IPS-18c (cell line): Measurements from ENCODE around the gene THBS1.

Experiments used
- H3K4me3 ChIP-seq: 2 replicates; pipeline ENCODE4 v1.7.0; 2013; ENCODE audit warnings: low read depth, mild to moderate bottlenecking, low read length, moderate library complexity; ENCODE audit not compliant: insufficient read depth
- H3K9me3 ChIP-seq: one replicate; pipeline ENCODE4 v1.6.1; 2013; ENCODE audit warnings: mild to moderate bottlenecking, low read length, moderate library complexity; ENCODE audit not compliant: control insufficient read depth, insufficient read depth

Gene THBS1

DNA sequence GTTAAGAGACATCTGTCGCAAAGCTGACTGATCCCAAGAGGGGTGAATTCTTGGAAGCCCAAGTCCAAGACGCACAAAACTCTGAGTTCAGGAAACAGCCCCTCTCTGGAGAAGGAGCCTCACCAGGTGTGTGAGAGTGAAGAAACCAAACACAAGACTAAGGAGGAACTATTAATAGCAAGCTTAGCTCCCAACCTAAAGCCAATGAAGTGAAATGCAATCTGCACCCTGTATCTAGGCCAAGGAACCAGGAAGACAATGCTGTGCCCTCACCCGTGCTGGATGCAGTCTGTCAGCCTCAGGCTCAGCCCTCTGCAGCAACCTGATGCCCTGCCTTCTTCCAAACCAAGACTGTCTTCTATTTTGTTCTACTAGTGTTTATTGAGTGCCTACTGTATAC, 22.5 kb upstream of the THBS1 start:
- Histone ChIP-seq H3K4me3 (no peak overlapping the region), H3K9me3 (no peaks in the 10 kb centered on the region)

DNA sequence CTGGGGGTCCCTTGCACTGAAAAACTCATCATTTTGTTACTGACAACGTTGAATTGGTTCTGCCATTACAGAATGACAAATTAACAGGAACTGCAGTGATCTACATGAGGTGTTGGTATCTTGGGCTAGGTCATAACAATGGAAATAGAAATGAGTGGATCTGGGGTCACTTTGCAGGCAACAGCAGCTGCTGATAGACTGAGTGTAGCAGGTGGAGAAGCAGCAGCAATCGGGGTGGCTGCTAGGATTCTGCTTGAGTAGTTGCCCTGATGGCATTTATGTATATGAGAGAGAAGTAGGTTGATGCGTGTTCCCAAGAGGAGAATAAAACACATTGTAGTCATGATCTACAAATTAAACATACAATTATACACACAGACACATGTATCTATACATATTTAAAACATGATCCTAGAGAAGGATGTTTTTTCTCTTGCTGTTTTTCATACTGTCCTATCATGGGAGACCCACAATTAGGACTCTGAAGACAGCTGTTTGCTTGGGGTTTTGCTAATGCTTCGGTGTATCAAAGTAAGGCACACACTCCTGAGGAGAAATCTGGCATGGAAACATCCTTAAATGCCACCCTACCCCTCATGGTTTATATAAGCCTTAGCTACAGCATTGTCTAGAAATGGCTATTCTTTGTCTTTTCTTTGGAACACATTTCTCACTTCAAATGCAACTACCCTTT, 15.8 kb upstream of the THBS1 start:
- no peak overlapping the region for H3K4me3 ChIP-seq

DNA sequence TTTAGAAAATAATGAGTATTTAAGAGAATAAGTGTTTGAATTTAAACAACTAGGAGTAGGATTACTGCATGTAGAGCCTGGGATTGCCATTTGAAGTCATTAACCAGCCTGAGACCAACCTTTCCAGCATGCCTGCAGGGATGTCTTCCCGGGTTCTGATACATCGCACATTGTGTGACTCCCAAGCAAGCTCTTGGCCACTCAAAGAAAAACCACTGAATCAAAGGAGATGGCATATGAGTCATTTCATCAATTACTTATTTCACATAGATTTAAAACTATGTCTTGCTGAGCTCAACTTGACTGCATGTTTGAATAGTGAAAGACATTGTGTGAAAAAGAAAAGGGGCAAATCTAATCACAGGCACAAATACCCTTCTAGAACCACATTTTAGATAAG, 15.0 kb upstream of the THBS1 start:
- H3K9me3 ChIP-seq = no peaks in the 10 kb centered on the region

More for the DNA sequence above, 15.8 kb upstream of the THBS1 start:
- H3K9me3 ChIP-seq = no peaks in the 10 kb centered on the region

DNA sequence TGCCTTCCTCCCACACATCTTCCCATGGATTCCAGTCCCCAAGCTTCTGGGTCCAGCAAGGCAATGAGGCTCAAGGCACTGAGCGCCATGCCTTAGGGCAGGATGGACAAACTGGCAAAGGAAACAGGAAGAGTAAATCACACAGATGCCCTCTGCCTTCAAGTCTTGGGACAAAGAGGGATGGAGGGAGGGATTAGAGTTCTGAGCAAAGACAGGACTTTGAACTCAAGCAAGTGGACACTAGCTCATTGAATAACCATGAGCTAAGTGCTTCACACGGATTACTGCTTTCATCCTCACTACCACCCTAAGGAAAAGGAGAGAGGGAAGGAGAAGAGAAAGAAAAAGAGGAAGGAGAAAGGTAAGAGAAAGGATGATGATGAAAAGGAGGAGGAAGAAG, 7.6 kb upstream of the THBS1 start:
- Histone ChIP-seq H3K4me3 (no peak overlapping the region), H3K9me3 (no peaks in the 10 kb centered on the region)

More for the DNA sequence above, 15.0 kb upstream of the THBS1 start:
- no peak overlapping the region for H3K4me3 ChIP-seq

DNA sequence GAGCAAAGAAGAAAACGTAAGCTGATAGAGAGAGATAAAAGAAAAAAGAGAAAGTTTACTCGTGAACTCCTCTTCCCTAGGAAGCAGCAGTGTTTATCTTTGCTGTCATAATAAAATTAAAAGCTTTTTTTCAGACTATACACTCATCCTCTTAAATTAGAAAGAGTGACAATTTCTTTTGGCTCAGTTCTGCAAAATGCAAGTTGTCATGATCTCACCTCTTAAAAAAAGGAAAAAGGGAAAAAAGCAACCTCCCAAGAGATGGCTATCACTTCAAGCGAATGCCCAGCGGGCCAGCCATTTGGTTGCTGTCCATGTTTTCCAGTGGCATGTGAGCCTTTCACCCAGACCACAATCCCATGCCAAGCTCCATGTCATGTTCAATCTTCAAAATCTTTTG, 7.0 kb upstream of the THBS1 start:
- no peak overlapping the region for H3K4me3 ChIP-seq
- no peaks in the 10 kb centered on the region for H3K9me3 ChIP-seq

DNA sequence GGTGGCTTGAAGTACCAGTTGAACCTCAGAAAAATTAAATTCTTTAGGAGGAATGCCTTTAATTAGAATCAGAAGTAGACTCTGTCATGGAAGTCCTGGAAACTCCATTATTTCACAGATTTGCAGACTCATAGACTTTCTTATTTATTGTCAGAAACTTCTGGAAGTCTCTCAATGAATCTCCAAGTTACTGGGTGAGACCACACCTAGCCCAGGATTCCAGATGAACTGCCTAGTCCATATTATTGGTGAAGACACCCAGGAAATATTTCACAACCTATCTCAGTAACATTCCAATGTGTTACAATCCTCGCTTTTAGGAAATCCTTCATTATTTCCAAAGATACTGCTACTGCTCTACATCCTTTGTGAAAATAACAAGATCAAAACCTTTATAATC, 6.5 kb upstream of the THBS1 start:
- no peaks in the 10 kb centered on the region for H3K9me3 ChIP-seq
- H3K4me3 ChIP-seq = no peak overlapping the region

DNA sequence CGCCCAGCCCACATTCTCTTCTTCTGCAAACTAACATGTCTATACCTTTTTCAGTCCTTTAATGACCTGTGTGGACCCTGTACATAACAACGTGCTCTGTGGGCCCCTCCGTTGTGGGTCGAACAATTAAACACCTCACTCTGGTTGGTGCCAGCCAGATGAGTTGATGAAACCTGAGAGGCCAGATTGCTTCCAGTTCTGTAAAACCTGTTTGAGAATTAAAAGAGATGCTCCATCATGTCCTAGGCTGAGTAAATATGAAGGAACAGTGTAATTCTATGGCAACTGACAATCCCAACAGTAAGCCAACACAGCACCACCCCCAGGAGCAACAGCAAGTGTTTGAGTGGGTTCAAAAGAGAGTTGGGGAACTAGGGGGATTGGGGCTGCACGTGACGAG, 5.7 kb upstream of the THBS1 start:
- no peak overlapping the region for H3K4me3 ChIP-seq
- no peaks in the 10 kb centered on the region for H3K9me3 ChIP-seq

DNA sequence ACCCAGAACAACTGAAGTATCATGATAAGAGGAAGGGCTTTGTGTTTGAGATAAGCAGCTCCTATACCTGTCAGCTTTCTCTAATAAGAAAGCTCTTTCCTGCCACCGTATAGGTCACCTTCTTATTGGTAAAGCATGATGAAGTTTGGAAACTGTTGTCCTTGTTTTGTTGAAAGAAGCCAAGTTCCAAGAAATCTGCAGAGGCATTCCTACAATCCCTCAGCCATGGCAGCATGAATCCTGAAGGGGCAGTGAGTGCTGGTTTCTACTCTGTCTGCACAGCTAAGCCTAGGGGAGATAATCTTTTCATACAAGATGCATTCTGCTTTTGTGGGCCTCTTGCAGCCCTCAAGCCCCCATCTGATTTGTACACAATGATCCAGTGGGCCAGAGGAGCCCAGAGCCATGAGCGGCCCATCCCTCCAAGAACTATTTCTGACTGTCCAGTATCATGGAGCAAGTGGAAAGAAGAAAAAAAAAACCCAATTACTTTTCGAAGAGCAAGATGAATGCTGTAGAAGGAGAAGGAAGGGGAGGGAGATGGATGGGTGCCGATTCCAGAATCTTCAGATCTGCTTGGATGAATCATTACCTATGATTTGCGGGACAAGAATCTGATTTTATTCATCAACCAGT, 1.9 kb upstream of the THBS1 start:
- Histone ChIP-seq H3K4me3 (no peak overlapping the region), H3K9me3 (no peaks in the 10 kb centered on the region)

DNA sequence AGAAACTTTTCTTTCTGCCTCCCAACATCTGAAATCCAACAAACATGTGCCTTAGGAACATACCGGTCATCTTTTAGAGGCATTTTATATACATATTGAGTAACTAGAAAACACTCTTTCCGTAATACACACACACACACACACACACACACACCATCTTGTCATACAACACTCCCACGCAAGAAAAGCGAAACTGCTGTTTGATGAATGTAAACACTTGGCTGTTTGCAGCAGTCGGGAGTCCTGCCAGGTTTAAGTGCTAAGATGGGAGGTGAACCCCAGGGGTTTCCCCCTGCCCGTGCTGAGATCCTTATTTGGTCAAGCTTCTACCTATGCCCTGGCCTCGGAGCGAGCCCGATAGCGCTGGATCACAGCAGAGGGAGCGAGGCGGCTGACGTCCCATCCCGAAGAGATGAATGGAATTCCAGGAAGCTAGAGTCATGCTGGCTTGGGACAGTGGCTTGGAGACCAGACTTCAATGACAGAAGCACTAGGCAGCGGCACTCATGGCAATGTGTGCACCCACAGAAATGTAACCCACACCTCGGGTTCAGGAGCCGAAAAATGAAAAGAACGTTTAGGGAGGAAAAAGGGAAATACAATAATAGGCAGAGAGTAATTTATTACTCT, 1.3 kb upstream of the THBS1 start:
- no peaks in the 10 kb centered on the region for H3K9me3 ChIP-seq
- H3K4me3 ChIP-seq = peak overlapping the region; percentile 83

DNA sequence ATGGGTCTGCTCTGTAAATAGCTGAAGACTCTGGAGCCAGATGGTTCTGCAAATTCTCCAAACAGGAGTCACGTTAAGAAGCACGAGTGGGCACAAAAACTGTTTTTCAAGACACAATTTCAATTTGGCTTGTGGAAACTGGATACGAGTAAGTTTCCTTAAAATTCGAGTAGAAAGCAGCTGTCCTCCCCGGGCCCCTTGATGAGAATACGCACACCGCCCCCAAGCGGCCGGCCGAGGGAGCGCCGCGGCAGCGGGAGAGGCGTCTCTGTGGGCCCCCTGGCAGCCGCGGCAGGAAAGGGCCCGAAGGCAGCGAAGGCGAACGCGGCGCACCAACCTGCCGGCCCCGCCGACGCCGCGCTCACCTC, 778 bp upstream of the THBS1 start:
- Histone ChIP-seq H3K9me3 (no peaks in the 10 kb centered on the region), H3K4me3 (peak overlapping the region; percentile 83)

DNA sequence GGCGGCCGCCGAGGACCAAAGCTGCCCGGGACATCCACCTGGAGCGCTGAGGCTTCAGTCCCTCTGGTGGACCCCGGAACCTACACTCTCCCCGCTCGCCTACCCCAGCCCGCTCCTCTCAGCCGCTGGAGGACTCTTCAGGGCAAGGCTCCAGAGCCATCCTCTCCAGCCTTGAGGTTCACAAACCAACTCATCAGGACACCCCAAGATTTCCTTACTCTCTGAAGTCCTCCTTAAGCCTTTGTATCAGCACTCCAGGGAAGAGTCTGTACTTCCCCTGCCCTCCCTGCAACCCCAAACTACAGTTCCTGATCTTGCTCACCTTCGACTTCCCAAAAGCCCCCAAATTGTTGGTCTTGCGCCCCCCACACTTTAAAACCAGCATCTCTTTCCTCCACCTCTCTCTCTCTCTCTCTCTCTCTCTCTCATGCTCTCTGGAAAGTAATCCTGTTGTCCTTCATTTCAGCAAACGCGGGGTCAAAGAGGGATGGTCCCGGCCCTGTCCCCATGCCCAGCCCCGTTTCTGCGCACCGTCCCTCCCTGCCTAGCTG, 438 bp downstream of the THBS1 start:
- peak overlapping the region; percentile 83 for H3K4me3 ChIP-seq

DNA sequence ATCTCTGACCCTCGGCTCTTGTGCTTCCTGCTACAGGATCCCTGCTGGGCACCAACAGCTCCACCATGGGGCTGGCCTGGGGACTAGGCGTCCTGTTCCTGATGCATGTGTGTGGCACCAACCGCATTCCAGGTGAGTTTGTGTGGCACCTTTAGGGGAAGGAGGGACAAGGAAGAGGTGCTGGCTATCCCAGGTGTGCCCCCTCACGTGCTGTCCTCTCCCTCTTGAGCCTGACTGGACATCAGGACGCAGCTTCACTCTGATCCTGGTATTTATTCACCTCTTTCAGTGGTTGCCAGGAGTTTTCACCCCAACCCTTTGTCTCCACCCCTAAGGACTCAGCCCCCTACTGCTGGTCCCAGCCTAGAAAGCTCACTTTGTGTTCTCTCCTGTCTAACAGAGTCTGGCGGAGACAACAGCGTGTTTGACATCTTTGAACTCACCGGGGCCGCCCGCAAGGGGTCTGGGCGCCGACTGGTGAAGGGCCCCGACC, 960 bp downstream of the THBS1 start:
- H3K9me3 ChIP-seq = no peaks in the 10 kb centered on the region
- peak overlapping the region; percentile 83 for H3K4me3 ChIP-seq

More for the DNA sequence above, 438 bp downstream of the THBS1 start:
- H3K9me3 ChIP-seq = no peaks in the 10 kb centered on the region

DNA sequence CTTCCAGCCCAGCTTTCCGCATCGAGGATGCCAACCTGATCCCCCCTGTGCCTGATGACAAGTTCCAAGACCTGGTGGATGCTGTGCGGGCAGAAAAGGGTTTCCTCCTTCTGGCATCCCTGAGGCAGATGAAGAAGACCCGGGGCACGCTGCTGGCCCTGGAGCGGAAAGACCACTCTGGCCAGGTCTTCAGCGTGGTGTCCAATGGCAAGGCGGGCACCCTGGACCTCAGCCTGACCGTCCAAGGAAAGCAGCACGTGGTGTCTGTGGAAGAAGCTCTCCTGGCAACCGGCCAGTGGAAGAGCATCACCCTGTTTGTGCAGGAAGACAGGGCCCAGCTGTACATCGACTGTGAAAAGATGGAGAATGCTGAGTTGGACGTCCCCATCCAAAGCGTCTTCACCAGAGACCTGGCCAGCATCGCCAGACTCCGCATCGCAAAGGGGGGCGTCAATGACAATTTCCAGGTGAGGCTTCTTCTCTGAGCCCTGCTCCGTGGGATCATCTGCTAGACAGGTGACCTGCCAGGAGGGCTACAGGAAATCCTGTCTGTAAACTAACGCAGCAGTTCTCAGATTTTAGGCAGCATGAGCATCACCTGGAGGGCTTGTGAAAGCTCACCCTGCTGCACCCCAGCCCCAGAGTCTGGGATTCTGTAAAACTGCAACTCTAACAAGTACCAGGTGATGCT, 1.6 kb downstream of the THBS1 start:
- Histone ChIP-seq H3K4me3 (peak overlapping the region; percentile 83), H3K9me3 (no peaks in the 10 kb centered on the region)

DNA sequence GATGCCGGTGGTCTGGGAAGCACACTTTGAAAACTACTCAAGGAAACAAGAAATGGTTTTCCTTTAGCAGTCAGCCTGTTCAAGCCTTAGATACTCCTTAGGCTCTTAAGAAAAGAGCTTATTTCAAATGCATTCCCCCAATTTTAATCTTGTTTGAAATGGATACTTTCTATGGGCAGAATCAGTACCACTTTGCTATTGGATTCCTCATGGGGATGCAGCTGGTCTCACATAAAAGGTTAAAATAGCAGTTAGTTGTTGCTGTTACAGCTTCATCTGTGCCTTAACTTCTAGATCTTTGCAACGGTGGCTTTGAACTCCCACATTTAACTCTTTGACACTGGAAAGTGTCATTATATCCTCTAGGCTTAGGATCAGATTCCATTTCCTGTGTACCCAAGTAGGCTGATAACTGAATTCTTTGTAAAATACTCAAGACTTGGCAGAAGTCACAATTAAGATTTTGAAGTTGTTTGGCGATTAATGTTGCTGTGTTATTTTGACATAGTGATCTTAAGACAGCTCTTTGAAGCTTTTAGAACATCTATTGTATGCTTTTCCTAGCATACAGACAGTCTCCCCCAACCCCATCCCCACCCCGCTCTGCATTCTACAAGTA, 2.2 kb downstream of the THBS1 start:
- H3K4me3 ChIP-seq = peak overlapping the region; percentile 83; the same call in 1 of the 2 replicates
- H3K9me3 ChIP-seq = no peaks in the 10 kb centered on the region

DNA sequence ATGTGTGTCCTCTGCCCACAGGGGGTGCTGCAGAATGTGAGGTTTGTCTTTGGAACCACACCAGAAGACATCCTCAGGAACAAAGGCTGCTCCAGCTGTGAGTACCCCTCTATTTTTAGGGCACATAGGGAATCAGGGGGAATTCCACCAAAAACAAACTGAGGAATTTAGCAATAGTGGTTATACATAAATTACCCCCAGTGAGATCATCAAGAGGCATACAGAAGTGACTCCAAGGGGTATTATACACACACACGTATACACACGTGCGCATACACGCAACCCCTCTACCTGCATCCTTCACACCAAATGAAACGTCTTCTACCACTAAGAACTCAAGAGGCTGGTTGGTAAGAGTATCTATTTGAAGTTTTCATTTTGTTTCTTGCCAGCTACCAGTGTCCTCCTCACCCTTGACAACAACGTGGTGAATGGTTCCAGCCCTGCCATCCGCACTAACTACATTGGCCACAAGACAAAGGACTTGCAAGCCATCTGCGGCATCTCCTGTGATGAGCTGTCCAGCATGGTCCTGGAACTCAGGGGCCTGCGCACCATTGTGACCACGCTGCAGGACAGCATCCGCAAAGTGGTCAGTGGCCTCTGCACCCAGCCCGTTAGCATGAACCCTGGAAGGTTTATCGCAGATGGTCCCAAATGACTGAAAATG, 2.9 kb downstream of the THBS1 start:
- no peak overlapping the region for H3K4me3 ChIP-seq

DNA sequence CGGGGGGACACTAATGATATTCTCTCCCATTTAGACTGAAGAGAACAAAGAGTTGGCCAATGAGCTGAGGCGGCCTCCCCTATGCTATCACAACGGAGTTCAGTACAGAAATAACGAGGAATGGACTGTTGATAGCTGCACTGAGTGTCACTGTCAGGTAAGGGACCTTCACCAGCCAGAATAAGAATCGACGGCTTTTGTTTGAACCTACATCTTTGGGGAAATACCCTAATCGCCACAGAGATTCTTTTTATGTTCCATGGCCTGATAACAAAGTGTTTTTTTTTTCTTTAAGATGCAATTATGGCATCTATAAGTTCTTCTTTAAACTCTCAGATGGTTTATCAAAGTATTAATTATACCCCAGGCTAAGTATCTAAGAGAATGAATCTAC, 3.4 kb downstream of the THBS1 start:
- H3K9me3 ChIP-seq = no peaks in the 10 kb centered on the region
- H3K4me3 ChIP-seq = no peak overlapping the region

More for the DNA sequence above, 2.9 kb downstream of the THBS1 start:
- H3K9me3 ChIP-seq = no peaks in the 10 kb centered on the region
